ENCODE measurements around the gene EED. TPM values are rescaled to one million over a fixed set of nuclear protein-coding genes. Genes with fewer than 3 reads are reported as not detected.
A peak's percentile ranks its signal among the peaks of the same experiment; 100 is the strongest.

The EED gene
- polyA plus RNA-seq, 3 donors = 2.3 to 17.8 (median 5.1) TPM

- Histone ChIP-seq H3K79me2 (ENCODE audit: insufficient read depth, low read length) (no peaks in the 10 kb centered on the region), H3K36me3 (replicated peaks in 1 of 2; ENCODE audit: control insufficient read depth in 1 of 2, insufficient read depth in 2 of 2, low read length in 2 of 2) (no peaks in the 10 kb centered on the region), H3K9me3 (replicated peaks in 1 of 2; ENCODE audit: control insufficient read depth in 1 of 2, insufficient read depth in 1 of 2, low read length in 2 of 2) (no peaks in the 10 kb centered on the region), H3K9ac (ENCODE audit: insufficient read depth, low read length, poor library complexity, severe bottlenecking) (no peak overlapping the region), H3K27ac (ENCODE audit: low read depth in 1 of 2, low read length in 2 of 2) (no peak overlapping the region), H2AFZ (ENCODE audit: insufficient read depth, low read depth, low read length, poor library complexity, severe bottlenecking) (no peak overlapping the region), H3K4me2 (replicated peaks; ENCODE audit: extremely low read depth, low read length, poor library complexity, severe bottlenecking) (no peak overlapping the region), H3K4me3 (replicated peaks in 1 of 3; ENCODE audit: low read depth in 2 of 3, low read length in 3 of 3) (no peak overlapping the region), H3K4me1 (ENCODE audit: control insufficient read depth in 1 of 2, insufficient read depth in 2 of 2, low read length in 2 of 2) (peaks cover 16 to 19% of the 10 kb centered on the region in 2 donors), H3K27me3 (ENCODE audit: control insufficient read depth in 2 of 2, insufficient read depth in 2 of 2, low read length in 2 of 2) (no peaks in the 10 kb centered on the region), H4K20me1 (ENCODE audit: insufficient read depth, low read length) (no peaks in the 10 kb centered on the region)
- DNase-seq = peak; percentile 30 to 50 (median 41)
- TF ChIP-seq CTCF (IDR thresholded peaks at IDR 0.05) = no peak
- no peaks in the 10 kb centered on the region for H3K36me3 Mint-ChIP-seq
- no CpG with 5 or more reads among the region's 7 CpGs for WGBS (ENCODE audit: insufficient coverage)
- H3K27ac Mint-ChIP-seq = peak overlapping the region in 2 of 7 donors; percentile 6 to 57
- peaks cover 3 to 8% (median 4%) of the 10 kb centered on the region in 7 donors for H3K9me3 Mint-ChIP-seq
- H3K27me3 Mint-ChIP-seq (ENCODE audit: low read depth in 3 of 3) = peaks cover 0 to 2% (median 0%) of the 10 kb centered on the region in 3 donors
- H3K4me1 Mint-ChIP-seq = peaks cover 26% of the 10 kb centered on the region
- intact Hi-C loops (cut with micrococcal nuclease) = loop anchor here (5.0 to 10.0 kb wide), 3 partner anchors 42 to 365 kb away; partner anchors contain the start of gene CCDC83 (in 1 of the 2)
- H3K4me3 Mint-ChIP-seq = no peak overlapping the region
Observed at GRCh38 chr11:86219311-86220193, 25.0 kb upstream of the EED start.

GRCh38 chr11:86220653-86221052, 23.9 kb upstream of the EED start:
- Histone ChIP-seq H3K27me3 (ENCODE audit: control insufficient read depth in 2 of 2, insufficient read depth in 2 of 2, low read length in 2 of 2) (no peaks in the 10 kb centered on the region), H3K4me3 (replicated peaks in 1 of 3; ENCODE audit: low read depth in 2 of 3, low read length in 3 of 3) (no peak overlapping the region), H3K79me2 (ENCODE audit: insufficient read depth, low read length) (no peaks in the 10 kb centered on the region), H3K27ac (ENCODE audit: low read depth in 1 of 2, low read length in 2 of 2) (no peak overlapping the region), H3K36me3 (replicated peaks in 1 of 2; ENCODE audit: control insufficient read depth in 1 of 2, insufficient read depth in 2 of 2, low read length in 2 of 2) (no peaks in the 10 kb centered on the region), H3K9ac (ENCODE audit: insufficient read depth, low read length, poor library complexity, severe bottlenecking) (no peak overlapping the region), H3K4me2 (replicated peaks; ENCODE audit: extremely low read depth, low read length, poor library complexity, severe bottlenecking) (no peak overlapping the region), H2AFZ (ENCODE audit: insufficient read depth, low read depth, low read length, poor library complexity, severe bottlenecking) (no peak overlapping the region), H4K20me1 (ENCODE audit: insufficient read depth, low read length) (no peaks in the 10 kb centered on the region), H3K4me1 (ENCODE audit: control insufficient read depth in 1 of 2, insufficient read depth in 2 of 2, low read length in 2 of 2) (peaks cover 10 to 12% of the 10 kb centered on the region in 2 donors), H3K9me3 (replicated peaks in 1 of 2; ENCODE audit: control insufficient read depth in 1 of 2, insufficient read depth in 1 of 2, low read length in 2 of 2) (peaks cover 0 to 4% of the 10 kb centered on the region in 2 donors)
- Mint-ChIP-seq H3K4me3 (peak overlapping the region in 1 of 2 donors; percentile 48), H3K27ac (peak overlapping the region in 1 of 7 donors; percentile 71), H3K36me3 (no peaks in the 10 kb centered on the region), H3K9me3 (peaks cover 5 to 10% (median 9%) of the 10 kb centered on the region in 7 donors), H3K27me3 (ENCODE audit: low read depth in 3 of 3) (peaks cover 0 to 2% (median 0%) of the 10 kb centered on the region in 3 donors), H3K4me1 (peaks cover 20% of the 10 kb centered on the region)
- intact Hi-C loops (cut with micrococcal nuclease) = no loop called here
- DNase-seq = no peak
- WGBS (ENCODE audit: insufficient coverage) = 60% methylated on average over 1 of the region's 1 CpG
- no peak for TF ChIP-seq CTCF (IDR thresholded peaks at IDR 0.05)

Measured in CD14-positive monocyte (primary cell).